Activated CD4-positive, alpha-beta memory T cell treated with anti-CD3 and anti-CD28 coated beads for 36 hours (primary cell): Measurements from ENCODE around the gene PAM16. TPM values are rescaled to one million over a fixed set of nuclear protein-coding genes. Genes with fewer than 3 reads are reported as not detected.

Source experiments
- CTCF ChIA-PET: fragments of 350-600 bp; sonication (Branson Sonifier 250); formaldehyde crosslinking; loops from one replicate; lab custom pipeline; 2021; ENCODE audit warnings: antibody characterized with exemption, inconsistent platforms; lab: Charles Lee
- POLR2A ChIA-PET: fragments of 350-600 bp; sonication (Branson Sonifier 250); formaldehyde crosslinking; loops from one replicate; lab custom pipeline; 2021; ENCODE audit warnings: antibody characterized with exemption; lab: Charles Lee
- DNase-seq: peaks from one replicate; pipeline ENCODE4 v3.0.0-alpha.2; 2020
- H3K27ac Mint-ChIP-seq: one replicate; pipeline ENCODE4 v1.8.0; 2021; ENCODE audit warnings: mixed read lengths
- H3K27me3 Mint-ChIP-seq: one replicate; pipeline ENCODE4 v1.8.0; 2021; ENCODE audit warnings: mixed read lengths
- H3K36me3 Mint-ChIP-seq: one replicate; pipeline ENCODE4 v1.8.0; 2021; ENCODE audit warnings: mixed read lengths
- H3K4me1 Mint-ChIP-seq: one replicate; pipeline ENCODE4 v1.8.0; 2021; ENCODE audit warnings: low read depth, mixed read lengths
- H3K4me3 Mint-ChIP-seq: one replicate; pipeline ENCODE4 v1.8.0; 2021; ENCODE audit warnings: mild to moderate bottlenecking, mixed read lengths
- H3K9me3 Mint-ChIP-seq: one replicate; pipeline ENCODE4 v1.8.0; 2021; ENCODE audit warnings: mixed read lengths
- intact Hi-C: fragments of 100-400 bp; cut with micrococcal nuclease; formaldehyde crosslinking; loops from one replicate; pipeline ENCODE4 v1.15.1; 2023
- total RNA-seq, 2 experiments: library from RNA; stranded (reverse); gene quantifications; one replicate each; pipeline ENCODE4 v1.2.3, GENCODE V29; 2021

The PAM16 gene
- total RNA-seq, 2 experiments from 2014 or later: 52.8 to 63.4 TPM

DNA sequence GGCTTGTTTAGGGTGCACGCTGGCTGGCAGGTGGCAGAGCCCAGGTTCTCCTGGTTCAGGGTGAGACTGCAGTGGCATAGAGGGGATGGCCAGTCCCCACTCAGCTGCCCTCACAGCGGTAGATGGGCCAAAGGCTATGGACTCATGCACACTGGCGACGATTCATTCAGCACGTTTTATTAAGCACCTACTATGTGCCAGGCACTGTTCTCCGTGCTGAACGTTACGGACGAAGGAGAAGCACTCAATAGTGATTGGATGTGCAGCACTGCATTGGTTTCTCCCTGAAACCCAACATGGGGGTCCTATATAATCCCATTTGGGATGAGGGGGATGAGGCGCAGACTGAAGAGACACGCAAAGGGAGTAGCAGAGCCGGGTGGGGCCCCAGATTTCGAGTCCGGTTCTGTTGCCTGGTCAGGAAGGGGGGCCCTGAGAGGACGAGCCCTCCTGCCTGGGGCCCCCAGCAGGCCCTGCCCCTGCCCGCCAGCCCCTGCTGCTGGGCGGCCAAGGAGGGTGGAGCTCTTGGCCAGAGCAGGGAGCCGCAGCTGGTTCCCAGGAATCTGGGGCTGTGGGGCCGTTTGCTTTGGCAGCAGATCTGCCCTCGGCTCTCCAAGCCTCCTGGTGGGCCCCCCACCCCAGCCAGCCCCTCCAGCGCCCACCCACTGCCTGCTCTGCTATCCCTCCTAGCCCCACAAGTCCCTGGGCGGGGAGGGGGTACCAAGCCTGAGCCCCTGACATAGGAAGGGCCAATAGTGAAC is 26.4 kb downstream of the PAM16 start:
- intact Hi-C loops: loop anchor here (5.0 kb wide), 1 partner anchor 52 kb away; the partner anchor contains the start of gene TFAP4
- DNase-seq: no peak
- Mint-ChIP-seq H3K4me1 (peaks cover 6% of the 10 kb centered on the region), H3K27ac (no peak overlapping the region), H3K36me3 (no peaks in the 10 kb centered on the region), H3K9me3 (no peaks in the 10 kb centered on the region), H3K27me3 (no peaks in the 10 kb centered on the region), H3K4me3 (no peak overlapping the region)
- ChIA-PET CTCF (no interaction called here), POLR2A (no interaction called here)

DNA sequence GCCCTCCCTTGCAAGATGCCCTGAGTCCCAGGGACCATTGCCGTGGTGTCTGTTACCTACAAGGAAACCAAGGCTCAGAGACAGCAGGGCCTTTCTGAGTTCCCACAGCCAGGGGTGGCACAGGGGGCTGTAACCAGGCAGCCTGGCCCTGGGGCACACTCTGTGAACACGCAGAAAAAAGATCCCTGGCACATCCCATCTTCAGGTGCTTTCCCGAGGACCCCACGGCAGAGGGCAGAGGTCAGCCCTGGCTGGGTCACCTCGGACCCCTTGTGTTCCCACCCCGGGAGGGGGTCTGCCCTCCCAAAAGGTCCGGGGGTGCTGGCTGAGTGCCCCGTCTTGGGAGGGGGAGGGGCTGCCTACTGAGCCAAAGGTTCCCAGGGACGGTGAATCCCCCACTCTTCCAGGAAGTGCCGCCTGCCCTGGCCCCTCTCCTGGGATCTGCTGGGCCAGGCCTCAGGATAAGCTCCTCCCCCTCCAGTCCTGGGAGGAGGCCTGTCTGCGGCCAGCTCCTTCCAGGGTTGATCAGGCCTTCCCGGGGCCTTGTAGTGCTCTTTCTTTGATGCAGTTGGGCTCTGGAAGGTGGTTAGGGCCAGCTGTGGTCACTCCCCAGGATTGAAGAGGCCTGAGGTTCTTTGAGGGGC is 27.2 kb downstream of the PAM16 start:
- H3K4me3 Mint-ChIP-seq: no peak overlapping the region
- ChIA-PET CTCF (interaction anchor here (1.2 kb wide), 1 partner anchor 50 kb away, joined by 3 read pairs; no protein-coding TSS in a partner anchor), POLR2A (interaction anchor here (0.6 kb wide), 1 partner anchor 51 kb away, joined by 4 read pairs; the partner anchor contains the start of gene TFAP4)
- no peaks in the 10 kb centered on the region for H3K27me3 Mint-ChIP-seq
- H3K4me1 Mint-ChIP-seq: peaks cover 11% of the 10 kb centered on the region
- no peak overlapping the region for H3K27ac Mint-ChIP-seq
- H3K9me3 Mint-ChIP-seq: no peaks in the 10 kb centered on the region
- no peak for DNase-seq
- H3K36me3 Mint-ChIP-seq: no peaks in the 10 kb centered on the region
- intact Hi-C loops: no loop called here

DNA sequence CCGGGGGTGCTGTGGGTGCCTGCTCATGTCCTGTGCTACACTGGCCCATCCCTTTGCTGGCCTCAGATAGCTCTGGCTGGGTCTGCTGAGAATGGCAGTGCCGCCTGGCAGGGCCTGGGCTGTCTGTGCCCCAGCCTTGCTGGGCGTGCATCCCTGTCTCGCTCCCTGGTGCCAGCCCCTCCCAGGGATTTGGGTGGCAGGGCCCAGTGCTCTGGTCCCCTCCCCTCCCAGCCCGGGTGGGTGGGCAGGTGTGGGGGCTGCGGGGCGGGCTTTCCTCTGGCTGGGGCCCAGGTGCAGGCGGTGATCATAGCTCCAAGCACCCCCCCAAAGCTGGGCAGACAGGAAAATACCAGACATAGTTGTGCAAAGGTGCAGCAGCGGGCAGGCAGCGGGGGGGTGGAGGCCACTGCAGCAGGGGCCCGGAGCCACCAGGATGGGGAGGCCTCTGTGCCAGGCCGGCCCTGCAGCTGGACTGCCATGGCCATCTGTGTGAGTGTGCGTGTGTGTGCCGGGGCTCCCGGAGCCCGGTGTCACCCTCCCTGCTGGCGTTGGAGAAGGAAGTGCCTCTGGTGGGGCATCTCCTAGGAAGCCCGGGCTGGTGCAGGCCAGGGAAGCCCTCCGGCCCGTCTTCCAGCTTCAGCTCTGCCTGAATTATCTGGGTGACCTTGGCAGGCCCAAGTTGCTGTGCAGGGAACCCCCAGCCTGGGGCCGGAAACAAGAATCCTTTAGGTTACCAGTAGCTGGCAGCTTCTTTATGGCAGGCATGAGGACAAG is 27.9 kb downstream of the PAM16 start:
- no peak for DNase-seq
- ChIA-PET POLR2A (interaction anchor here (0.6 kb wide), 1 partner anchor 50 kb away, joined by 4 read pairs; the partner anchor contains the start of gene TFAP4), CTCF (interaction anchor here (1.2 kb wide), 1 partner anchor 49 kb away, joined by 3 read pairs; no protein-coding TSS in a partner anchor)
- Mint-ChIP-seq H3K9me3 (no peaks in the 10 kb centered on the region), H3K4me1 (peaks cover 8% of the 10 kb centered on the region), H3K4me3 (no peak overlapping the region), H3K36me3 (no peaks in the 10 kb centered on the region), H3K27me3 (no peaks in the 10 kb centered on the region), H3K27ac (no peak overlapping the region)
- intact Hi-C loops: no loop called here

DNA sequence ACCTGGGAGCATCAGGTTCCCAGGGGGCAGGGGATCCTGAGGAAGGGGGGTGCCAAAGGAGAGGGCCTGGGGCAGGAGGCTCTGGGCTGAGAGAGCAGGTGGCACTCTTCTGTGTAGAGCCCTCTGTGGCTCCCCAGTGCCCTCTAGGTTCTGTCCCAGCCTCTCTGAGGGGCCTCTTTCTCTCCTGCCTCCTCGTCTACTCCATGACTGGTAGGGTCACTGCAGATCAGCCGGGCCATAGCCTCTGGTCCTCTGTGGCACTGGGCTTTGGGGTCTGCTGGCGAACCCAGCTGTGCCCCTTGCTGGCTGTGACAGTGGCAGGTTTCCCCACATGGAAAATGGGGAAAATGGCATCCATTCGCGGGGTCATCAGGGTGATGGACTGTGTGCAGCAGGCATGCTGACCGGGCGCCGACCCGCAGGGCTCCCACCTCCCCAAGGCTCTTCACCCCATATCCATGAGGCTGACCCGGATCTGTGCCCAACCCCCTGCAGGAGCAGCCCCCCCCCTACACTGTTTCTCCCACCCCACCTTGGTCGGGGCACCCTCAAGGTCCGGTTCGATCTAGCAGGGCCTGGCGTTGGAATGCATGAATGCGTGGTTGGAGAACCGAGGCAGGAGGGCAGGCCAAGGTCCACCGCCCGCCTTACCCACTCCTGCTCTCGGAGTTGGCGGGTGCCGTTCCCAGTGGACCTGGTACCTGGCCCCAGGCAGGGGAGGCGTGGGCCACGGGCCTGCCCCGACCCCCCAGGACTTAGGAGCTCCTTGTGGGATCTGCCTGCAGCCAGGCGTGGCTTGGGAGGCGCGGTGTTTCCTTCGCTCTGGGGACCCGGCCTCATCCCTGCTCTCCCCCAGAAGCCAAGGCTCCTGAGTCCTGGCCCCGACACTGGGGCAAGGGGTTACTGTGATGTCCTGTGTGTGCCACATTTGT is 28.7 kb downstream of the PAM16 start:
- POLR2A ChIA-PET: no interaction called here
- H3K9me3 Mint-ChIP-seq: no peaks in the 10 kb centered on the region
- DNase-seq: no peak
- no peak overlapping the region for H3K4me3 Mint-ChIP-seq
- CTCF ChIA-PET: interaction anchor here (0.7 kb wide), 1 partner anchor 13 kb away, joined by 3 read pairs; no protein-coding TSS in a partner anchor
- H3K27me3 Mint-ChIP-seq: no peaks in the 10 kb centered on the region
- no peaks in the 10 kb centered on the region for H3K36me3 Mint-ChIP-seq
- intact Hi-C loops: no loop called here
- H3K27ac Mint-ChIP-seq: no peak overlapping the region
- peaks cover 5% of the 10 kb centered on the region for H3K4me1 Mint-ChIP-seq

DNA sequence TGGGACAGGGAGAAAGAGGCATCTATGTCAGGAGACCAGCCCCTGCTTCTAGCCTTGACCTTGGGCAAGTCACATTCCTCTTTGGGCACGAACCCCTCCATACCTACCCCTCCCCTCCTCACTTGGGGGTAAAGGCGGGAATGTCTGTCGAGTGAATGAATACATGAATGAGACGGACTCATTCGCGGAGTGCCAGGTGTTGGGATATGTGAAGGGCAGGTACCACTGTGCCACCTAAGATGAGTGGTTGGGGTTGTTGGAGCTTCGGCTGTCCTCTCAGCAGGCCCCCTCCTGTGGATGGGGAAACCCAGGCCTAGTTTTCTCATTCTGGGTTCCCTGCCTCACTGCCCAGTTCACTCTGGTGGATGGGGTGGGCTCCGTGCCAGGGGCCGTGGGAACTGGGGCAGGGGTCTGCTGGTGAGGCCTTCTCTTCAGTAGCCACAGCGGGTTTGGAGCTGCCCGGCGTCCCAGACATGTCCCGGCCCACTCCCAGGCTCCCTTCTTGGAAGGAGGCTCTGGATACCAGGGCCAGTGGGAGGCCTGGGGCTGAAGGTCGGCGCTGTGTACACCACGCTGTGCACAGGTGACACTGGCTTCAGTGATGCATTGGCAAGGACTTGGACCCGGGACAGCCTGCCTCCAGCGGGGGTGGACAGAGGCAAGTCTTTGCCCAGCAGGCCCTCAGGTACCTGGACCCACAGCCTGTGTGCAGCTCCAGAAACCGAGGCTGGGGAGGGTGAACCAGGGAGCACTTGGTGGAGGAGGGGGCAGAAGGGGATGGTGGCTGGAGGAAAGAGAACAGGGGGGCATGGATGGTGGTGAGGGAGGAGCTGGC is 29.6 kb downstream of the PAM16 start:
- no peak for DNase-seq
- Mint-ChIP-seq H3K9me3 (no peaks in the 10 kb centered on the region), H3K4me1 (peaks cover 5% of the 10 kb centered on the region), H3K27ac (no peak overlapping the region), H3K27me3 (no peaks in the 10 kb centered on the region), H3K4me3 (no peak overlapping the region), H3K36me3 (no peaks in the 10 kb centered on the region)
- intact Hi-C loops: no loop called here
- ChIA-PET POLR2A (no interaction called here), CTCF (interaction anchor here (0.7 kb wide), 1 partner anchor 12 kb away, joined by 3 read pairs; no protein-coding TSS in a partner anchor)

DNA sequence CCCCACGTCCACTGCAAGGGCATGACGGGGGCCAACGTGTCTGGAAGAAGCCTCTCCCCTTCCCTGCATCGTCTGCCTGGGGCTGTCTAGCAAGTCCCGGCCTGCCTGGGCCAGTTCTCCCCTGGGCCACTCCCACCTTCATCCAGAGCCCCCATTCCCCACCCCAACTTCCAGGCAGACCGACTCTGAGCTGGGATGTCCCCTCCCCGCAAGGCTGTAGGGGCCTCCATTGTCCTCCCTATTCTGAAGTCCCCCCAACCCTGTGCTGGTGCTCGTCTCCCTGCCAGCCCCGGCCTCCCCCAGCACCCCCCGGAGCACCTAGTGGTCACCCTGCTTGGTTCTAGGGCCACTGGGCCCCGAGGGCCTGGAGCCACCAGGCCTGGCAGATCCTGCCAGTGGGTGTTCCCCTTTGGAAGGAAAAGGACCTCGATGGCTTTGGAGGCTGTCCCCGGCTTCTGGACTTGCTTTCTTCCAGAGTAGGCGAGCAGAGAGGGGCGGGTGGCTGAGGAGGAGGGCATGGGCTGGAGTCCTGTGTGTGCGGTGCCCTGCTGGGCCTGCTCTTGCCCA is 30.5 kb downstream of the PAM16 start:
- ChIA-PET CTCF (no interaction called here), POLR2A (interaction anchor here (0.6 kb wide), 1 partner anchor 19 kb away, joined by 3 read pairs; no protein-coding TSS in a partner anchor)
- DNase-seq: no peak
- H3K4me3 Mint-ChIP-seq: no peak overlapping the region
- H3K36me3 Mint-ChIP-seq: no peaks in the 10 kb centered on the region
- H3K27me3 Mint-ChIP-seq: no peaks in the 10 kb centered on the region
- no peaks in the 10 kb centered on the region for H3K9me3 Mint-ChIP-seq
- intact Hi-C loops: no loop called here
- peaks cover 5% of the 10 kb centered on the region for H3K4me1 Mint-ChIP-seq
- no peak overlapping the region for H3K27ac Mint-ChIP-seq

DNA sequence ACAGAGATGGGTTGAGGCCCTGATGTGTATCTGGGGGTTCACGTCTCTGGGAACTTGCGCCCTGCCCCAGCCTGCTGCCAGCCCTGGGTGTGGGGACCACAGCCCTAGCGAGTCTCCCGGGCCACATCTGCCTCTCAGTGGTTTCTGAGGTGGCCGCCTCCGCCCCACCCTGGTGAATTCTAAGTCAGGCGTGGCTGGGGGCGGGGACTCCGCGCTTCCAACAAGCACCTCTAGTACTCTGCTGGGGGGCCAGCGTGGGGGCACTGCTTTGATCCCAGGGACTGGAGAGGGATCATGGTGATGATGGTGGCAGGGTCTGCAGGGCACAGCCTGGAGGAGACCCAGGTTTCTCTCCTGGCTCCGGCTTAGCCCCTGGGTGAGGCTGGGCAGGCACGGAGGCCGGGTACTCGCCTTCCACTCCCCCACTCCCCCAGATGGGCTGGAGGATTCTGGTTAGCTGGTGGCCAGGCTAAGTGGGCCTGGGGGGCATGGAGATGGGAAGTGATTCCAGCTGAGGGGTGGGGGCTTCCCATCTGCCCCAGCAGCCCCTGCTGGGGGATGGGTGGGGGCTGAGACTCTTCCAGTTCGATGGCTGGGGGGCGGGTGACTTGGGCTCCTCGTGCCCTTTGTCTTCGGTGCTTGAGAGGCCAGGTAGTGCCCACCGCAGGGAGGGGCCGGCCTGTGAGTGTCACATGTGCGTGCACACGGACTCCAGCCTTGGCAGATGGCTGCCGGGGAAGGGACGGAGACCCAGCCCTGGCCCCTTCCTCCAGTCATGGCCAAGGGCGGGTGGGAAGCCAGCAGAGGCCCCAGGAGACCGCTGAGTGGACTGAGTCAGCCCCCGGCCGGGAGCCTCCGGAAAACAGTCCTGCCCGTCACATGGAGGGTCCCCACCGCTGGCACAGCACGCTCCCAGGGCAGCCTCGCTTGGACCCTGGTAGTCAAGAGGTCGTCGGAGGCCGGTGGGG is 31.4 kb downstream of the PAM16 start:
- Mint-ChIP-seq H3K9me3 (no peaks in the 10 kb centered on the region), H3K36me3 (no peaks in the 10 kb centered on the region), H3K27me3 (peaks cover 3% of the 10 kb centered on the region), H3K4me3 (no peak overlapping the region), H3K27ac (no peak overlapping the region), H3K4me1 (peaks cover 7% of the 10 kb centered on the region)
- ChIA-PET CTCF (interaction anchor here (1.4 kb wide), 1 partner anchor 66 kb away, joined by 5 read pairs; no protein-coding TSS in a partner anchor), POLR2A (interaction anchor here (0.6 kb wide), 1 partner anchor 19 kb away, joined by 3 read pairs; no protein-coding TSS in a partner anchor)
- intact Hi-C loops: no loop called here
- DNase-seq: peak; percentile 71

DNA sequence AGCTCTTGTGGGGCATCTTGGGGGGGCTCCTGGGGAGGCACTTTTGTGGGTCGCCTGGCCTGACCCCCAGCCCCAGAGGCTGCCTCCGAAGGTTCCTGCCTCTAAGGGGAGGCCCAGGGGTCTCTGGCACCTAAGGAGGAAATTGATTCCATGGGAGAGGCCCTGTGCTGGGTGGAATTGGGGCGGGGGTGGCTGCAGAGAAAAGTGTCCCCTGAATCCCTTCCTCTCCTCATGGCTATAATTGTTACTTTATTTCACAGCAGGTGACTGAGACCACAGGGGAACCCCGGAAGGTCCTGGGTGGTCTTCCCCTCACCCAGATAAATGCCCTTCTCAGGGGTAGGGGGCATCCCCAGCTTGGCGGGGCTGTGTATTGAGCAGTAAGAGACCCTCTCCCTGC is 32.2 kb downstream of the PAM16 start:
- Mint-ChIP-seq H3K4me3 (no peak overlapping the region), H3K9me3 (no peaks in the 10 kb centered on the region), H3K36me3 (no peaks in the 10 kb centered on the region), H3K27me3 (peaks cover 11% of the 10 kb centered on the region), H3K27ac (no peak overlapping the region), H3K4me1 (peaks cover 12% of the 10 kb centered on the region)
- intact Hi-C loops: no loop called here
- CTCF ChIA-PET: interaction anchor here (0.9 to 1.4 kb wide), 2 partner anchors 11 to 65 kb away, joined by 3 to 5 read pairs; no protein-coding TSS in a partner anchor
- POLR2A ChIA-PET: no interaction called here
- no peak for DNase-seq

DNA sequence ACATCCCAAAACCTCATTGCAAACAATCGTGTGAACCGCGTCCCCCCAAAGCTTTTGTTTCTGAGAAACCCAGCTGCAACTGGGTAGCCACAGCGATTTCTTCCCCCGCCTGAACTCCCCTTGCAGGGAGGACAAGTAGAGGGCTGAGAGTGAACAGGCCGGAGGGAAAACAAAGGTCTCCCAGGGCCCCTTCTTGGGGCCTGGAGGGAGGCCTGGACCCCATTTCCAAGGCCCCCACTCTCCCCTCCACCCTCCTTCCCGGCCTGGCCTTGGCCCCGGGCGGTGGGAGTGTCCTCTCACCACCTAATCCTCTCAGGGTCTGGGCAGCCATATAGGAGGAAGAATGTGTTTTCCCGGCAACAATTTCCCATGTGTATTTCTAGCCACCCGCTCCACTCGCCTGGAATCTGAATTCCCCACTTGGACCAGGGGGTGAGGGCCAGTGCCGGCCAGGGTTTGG is 32.6 kb downstream of the PAM16 start:
- H3K9me3 Mint-ChIP-seq: no peaks in the 10 kb centered on the region
- peaks cover 12% of the 10 kb centered on the region for H3K4me1 Mint-ChIP-seq
- no peaks in the 10 kb centered on the region for H3K36me3 Mint-ChIP-seq
- POLR2A ChIA-PET: no interaction called here
- peaks cover 13% of the 10 kb centered on the region for H3K27me3 Mint-ChIP-seq
- no peak overlapping the region for H3K27ac Mint-ChIP-seq
- no peak for DNase-seq
- CTCF ChIA-PET: interaction anchor here (0.9 to 1.4 kb wide), 2 partner anchors 11 to 65 kb away, joined by 3 to 5 read pairs; no protein-coding TSS in a partner anchor
- intact Hi-C loops: no loop called here
- H3K4me3 Mint-ChIP-seq: no peak overlapping the region
